Nephron (organoid): ENCODE measurements around the gene KRTAP4-3.
A peak's percentile ranks its signal among the peaks of the same experiment; 100 is the strongest.
"Not testable (repeated sequence)": the region's sequence is repeated elsewhere in the genome, so short reads cannot be mapped to it uniquely, and the experiment has no call there.

ENCODE experiments used
- H3K27ac Mint-ChIP-seq, 3 experiments: 2 replicates each; pipeline ENCODE4 v1.8.0; 2020; ENCODE audit warnings: mixed read lengths in 3 of 3, mild to moderate bottlenecking in 2 of 3, moderate library complexity in 1 of 3
- H3K27me3 Mint-ChIP-seq: 2 replicates; pipeline ENCODE4 v1.8.0; 2021; ENCODE audit warnings: low read depth, mild to moderate bottlenecking, moderate library complexity, mixed read lengths
- H3K36me3 Mint-ChIP-seq: 2 replicates; pipeline ENCODE4 v1.8.0; 2020; ENCODE audit warnings: low read depth, mixed read lengths
- H3K4me1 Mint-ChIP-seq: 2 replicates; pipeline ENCODE4 v1.8.0; 2020; ENCODE audit warnings: mixed read lengths
- H3K4me3 Mint-ChIP-seq, 3 experiments: 2 replicates each; pipeline ENCODE4 v1.8.0; 2020; ENCODE audit warnings: mild to moderate bottlenecking in 3 of 3, mixed read lengths in 3 of 3, moderate library complexity in 2 of 3
- H3K9me3 Mint-ChIP-seq: 2 replicates; pipeline ENCODE4 v1.8.0; 2020; ENCODE audit warnings: mixed read lengths
- TF ChIP-seq, protein P1 (sequence below), 3 experiments: fragments of 200-600 bp; sonication (generic); IDR thresholded peaks; one replicate each; pipeline ENCODE4 v1.5.0; 2021; ENCODE audit warnings: antibody characterized with exemption in 3 of 3; ENCODE audit not compliant: unreplicated experiment in 3 of 3

The KRTAP4-3 gene

DNA sequence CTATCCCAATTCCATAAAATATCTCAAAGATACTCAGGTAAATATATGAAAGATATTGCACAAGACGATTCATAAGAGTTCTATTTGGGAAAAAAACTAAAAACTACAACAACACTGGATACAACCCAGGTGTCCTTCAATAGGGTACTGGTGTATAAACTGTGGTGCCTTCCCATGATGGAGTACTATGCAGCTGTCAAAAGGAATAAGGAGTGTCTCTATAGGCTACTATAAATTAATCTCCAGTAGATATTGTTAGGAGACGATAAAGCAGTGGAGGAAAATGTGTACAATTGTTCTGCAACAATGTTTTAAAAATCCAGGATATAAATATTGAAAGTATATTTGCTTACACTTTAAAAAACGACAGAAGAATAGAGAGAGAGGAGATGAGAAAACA, 41.6 kb downstream of the KRTAP4-3 start:
- Mint-ChIP-seq H3K4me1 (no peaks in the 10 kb centered on the region), H3K36me3 (no peaks in the 10 kb centered on the region), H3K4me3 (no peak overlapping the region), H3K9me3 (peaks cover 3% of the 10 kb centered on the region), H3K27me3 (peaks cover 11% of the 10 kb centered on the region), H3K27ac (no peak overlapping the region)
- TF ChIP-seq, protein P1, sequence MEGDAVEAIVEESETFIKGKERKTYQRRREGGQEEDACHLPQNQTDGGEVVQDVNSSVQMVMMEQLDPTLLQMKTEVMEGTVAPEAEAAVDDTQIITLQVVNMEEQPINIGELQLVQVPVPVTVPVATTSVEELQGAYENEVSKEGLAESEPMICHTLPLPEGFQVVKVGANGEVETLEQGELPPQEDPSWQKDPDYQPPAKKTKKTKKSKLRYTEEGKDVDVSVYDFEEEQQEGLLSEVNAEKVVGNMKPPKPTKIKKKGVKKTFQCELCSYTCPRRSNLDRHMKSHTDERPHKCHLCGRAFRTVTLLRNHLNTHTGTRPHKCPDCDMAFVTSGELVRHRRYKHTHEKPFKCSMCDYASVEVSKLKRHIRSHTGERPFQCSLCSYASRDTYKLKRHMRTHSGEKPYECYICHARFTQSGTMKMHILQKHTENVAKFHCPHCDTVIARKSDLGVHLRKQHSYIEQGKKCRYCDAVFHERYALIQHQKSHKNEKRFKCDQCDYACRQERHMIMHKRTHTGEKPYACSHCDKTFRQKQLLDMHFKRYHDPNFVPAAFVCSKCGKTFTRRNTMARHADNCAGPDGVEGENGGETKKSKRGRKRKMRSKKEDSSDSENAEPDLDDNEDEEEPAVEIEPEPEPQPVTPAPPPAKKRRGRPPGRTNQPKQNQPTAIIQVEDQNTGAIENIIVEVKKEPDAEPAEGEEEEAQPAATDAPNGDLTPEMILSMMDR (IDR thresholded peaks at IDR 0.05; ENCODE audit: unreplicated experiment in 3 of 3): no peak

DNA sequence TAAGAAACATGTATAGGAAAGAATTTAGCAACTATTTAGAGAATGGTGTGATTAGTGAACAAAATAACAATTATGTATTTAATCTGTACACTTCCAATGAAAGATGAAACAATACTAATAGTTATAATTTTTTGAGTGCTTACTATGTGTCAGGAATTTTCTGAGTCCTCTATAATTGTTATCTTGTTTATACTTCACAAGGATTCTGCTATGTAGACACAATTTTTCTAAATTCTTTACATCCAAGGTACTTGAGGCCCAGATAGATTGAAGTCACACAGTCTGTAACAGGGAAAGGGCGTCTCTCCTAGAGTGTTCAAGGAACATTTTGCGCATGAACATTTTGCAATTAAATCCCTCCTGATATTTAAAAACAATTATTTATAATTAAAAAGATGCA, 43.0 kb downstream of the KRTAP4-3 start:
- Mint-ChIP-seq H3K27ac (no peak overlapping the region), H3K36me3 (no peaks in the 10 kb centered on the region), H3K4me1 (peaks cover 2% of the 10 kb centered on the region)

DNA sequence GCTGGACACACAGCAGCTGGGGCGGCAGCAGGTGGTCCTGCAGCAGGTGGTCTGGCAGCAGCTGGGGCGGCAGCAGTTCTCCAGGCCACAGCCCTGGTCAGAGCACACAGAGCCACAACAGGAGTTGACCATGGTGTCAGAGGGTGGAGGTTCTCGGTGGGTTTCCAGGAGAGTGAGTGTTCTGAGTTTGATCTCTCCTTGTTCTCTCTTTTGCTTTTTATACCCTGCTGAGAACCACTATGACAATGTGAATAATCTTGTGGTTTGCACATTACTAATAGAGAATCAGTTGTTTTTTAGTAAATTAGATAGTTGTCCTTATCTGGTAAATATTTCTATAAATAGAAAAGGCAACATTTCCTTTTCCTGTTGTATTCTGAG, 44.0 kb downstream of the KRTAP4-3 start, which contains the start of gene KRTAP4-12:
Gene KRTAP4-12, minus strand, starts transcription at position 192 of the 381 bp plus-strand sequence. Its CDS starts 60 bp downstream, at position 132.
- H3K4me3 Mint-ChIP-seq, H3K9me3 Mint-ChIP-seq, H3K36me3 Mint-ChIP-seq, H3K27ac Mint-ChIP-seq, H3K27me3 Mint-ChIP-seq, H3K4me1 Mint-ChIP-seq: not testable (repeated sequence)

More for the DNA sequence above, 43.0 kb downstream of the KRTAP4-3 start:
- Mint-ChIP-seq H3K27me3 (peaks cover 9% of the 10 kb centered on the region), H3K9me3 (peaks cover 3% of the 10 kb centered on the region), H3K4me3 (no peak overlapping the region)
- TF ChIP-seq, protein P1 (IDR thresholded peaks at IDR 0.05; ENCODE audit: unreplicated experiment in 3 of 3): no peak

DNA sequence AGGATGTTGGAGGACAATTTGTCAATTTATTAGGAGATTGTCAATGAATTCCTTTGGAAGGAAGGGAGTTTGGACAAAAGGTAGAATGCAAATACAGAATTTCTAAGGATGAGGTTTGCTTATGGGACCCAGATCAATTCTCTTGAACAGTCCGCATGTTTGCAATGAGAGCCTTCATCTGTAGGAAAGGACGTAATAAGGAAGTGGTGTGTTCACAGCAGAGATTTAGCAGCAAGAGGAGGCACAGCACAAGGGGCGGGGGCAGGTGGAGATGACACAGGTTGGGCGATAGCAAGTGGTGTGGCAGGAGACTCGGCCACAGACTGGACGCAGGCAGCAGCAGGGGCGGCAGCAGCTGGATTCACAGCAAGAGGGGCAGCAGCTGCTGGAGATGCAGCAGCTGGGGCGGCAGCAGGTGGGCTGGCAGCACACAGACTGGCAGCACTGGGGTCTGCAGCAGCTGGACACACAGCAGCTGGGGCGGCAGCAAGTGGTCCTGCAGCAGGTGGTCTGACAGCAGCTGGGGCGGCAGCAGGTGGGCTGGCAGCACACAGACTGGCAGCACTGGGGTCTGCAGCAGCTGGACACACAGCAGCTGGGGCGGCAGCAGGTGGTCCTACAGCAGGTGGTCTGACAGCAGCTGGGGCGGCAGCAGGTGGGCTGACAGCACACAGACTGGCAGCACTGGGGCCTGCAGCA, 44.6 kb downstream of the KRTAP4-3 start:
- not testable (repeated sequence) for H3K36me3 Mint-ChIP-seq, H3K9me3 Mint-ChIP-seq

DNA sequence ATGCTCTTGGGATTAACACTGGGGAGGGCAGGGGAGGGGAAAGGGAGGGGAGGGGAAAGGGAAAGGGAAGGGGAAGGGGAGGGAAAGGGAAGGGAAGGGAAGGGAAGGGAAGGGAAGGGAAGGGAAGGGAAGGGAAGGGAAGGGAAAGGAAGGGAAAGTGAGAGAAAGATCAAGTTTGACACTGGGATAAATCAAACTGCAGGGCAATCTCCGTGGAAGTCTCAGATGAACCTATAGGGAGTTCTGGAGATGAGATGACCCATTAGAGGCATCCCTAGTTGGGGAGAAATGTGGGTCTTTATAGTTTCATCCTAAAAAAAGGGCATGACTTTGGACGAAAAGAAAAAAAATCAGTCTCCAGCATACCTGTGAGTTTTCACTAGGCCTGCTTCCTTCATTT, 46.3 kb downstream of the KRTAP4-3 start:
- peaks cover 6% of the 10 kb centered on the region for H3K9me3 Mint-ChIP-seq
- H3K27ac Mint-ChIP-seq: no peak overlapping the region
- no peak overlapping the region for H3K4me3 Mint-ChIP-seq
- no peaks in the 10 kb centered on the region for H3K36me3 Mint-ChIP-seq
- peaks cover 11% of the 10 kb centered on the region for H3K27me3 Mint-ChIP-seq
- H3K4me1 Mint-ChIP-seq: peaks cover 16% of the 10 kb centered on the region
- TF ChIP-seq, protein P1 (IDR thresholded peaks at IDR 0.05; ENCODE audit: unreplicated experiment in 3 of 3): no peak

More for the DNA sequence above, 44.6 kb downstream of the KRTAP4-3 start:
- not testable (repeated sequence) for H3K27me3 Mint-ChIP-seq, H3K4me1 Mint-ChIP-seq, H3K4me3 Mint-ChIP-seq, H3K27ac Mint-ChIP-seq

DNA sequence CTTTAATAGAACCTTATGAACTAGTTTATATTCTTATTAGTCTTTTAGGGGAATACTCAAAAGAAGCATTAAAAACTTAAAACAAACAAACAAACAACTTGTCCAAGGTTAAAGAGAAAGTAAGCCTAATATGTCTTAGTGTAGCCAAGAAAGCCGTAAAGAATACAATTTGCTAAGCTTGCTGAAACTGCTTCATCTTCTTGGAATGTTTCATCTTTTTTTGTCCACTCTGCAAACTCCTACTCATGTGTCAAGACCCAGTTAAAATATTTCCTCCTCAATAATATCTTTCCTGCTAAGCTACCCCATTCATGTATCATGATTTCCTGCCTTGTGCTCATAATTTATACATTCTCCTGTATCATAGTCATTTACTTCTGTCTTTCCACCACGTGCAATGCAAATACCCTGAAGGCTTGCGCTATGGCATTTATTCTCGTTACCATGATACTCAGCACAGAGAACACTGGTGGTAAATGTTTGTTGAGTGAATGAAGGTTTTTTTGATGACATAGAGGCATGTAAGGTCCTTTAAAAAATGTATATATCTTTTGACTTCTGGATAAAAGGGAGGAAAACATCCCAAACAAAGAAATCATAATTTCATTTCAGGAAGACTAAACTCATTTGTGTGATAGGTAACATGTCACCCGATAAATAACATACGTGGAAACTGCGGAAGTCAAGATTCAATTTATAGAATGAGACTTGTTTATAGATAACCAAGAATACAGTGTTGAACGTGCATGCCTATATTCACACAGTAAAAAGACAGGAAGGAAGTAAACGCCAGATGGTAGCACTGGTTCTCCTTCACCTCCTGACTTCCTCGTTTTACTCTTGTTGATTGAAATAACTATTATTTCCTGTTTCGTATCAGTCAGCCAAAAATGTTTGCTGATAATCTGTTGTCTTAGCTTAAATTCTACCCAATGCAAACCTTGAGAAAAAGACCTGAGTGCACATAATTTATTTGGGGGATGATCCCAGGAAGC, 48.0 kb downstream of the KRTAP4-3 start:
- H3K27ac Mint-ChIP-seq: peak overlapping the region; percentile 28 to 73 (median 31)
- peaks cover 16% of the 10 kb centered on the region for H3K4me1 Mint-ChIP-seq
- H3K36me3 Mint-ChIP-seq, H3K9me3 Mint-ChIP-seq: not testable (repeated sequence)
- peak overlapping the region in 1 of 3 experiments; percentile 39 for H3K4me3 Mint-ChIP-seq
- peaks cover 11% of the 10 kb centered on the region for H3K27me3 Mint-ChIP-seq

DNA sequence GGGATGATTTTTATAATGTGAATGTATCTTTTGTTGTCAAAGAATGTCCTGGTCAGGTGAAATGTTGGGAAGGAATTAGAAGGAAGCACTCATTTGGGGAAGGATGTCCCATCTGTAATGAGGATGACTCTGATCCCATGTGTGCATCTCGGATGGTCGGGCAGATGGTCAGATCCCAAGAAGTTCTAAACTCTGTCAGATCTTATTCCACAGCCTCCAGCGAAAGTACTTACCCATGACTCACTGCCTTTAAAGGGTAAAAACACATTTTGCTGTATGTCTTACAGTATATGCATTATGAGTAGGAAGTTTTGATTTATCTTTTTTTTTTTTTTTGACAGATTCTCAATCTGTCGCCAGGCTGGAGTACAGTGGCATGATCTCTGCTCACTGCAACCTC, 49.3 kb downstream of the KRTAP4-3 start:
- Mint-ChIP-seq H3K9me3 (peaks cover 7% of the 10 kb centered on the region), H3K36me3 (no peaks in the 10 kb centered on the region), H3K27ac (no peak overlapping the region), H3K4me1 (peaks cover 16% of the 10 kb centered on the region), H3K27me3 (peaks cover 7% of the 10 kb centered on the region), H3K4me3 (no peak overlapping the region)
- TF ChIP-seq, protein P1 (IDR thresholded peaks at IDR 0.05; ENCODE audit: unreplicated experiment in 3 of 3): no peak

DNA sequence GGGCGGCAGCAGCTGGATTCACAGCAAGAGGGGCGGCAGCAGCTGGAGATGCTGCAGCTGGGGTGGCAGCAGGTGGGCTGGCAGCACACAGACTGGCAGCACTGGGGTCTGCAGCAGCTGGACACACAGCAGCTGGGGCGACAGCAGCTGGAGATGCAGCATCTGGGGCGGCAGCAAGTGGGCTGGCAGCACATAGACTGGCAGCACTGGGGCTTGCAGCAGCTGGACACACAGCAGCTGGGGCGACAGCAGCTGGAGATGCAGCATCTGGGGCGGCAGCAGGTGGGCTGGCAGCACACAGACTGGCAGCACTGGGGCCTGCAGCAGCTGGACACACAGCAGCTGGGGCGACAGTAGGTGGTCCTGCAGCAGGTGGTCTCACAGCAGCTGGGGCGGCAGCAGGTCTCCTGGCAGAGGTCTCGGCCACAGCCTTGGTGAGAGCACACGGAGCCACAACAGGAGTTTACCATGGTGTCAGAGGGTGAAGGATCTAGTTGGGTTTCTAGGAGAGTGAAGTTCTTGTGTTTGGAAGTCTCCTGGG, 50.1 kb downstream of the KRTAP4-3 start, which contains the start of gene KRTAP4-11:
Gene KRTAP4-11, minus strand, starts transcription at position 528 of the 541 bp plus-strand sequence. Its CDS starts 58 bp downstream, at position 470.
- H3K4me1 Mint-ChIP-seq: peaks cover 16% of the 10 kb centered on the region
- peak within 1 kb of the TSS in 1 of 3 experiments; percentile 12 for H3K27ac Mint-ChIP-seq
- peaks cover 10% of the 10 kb centered on the region for H3K9me3 Mint-ChIP-seq
- H3K27me3 Mint-ChIP-seq, H3K36me3 Mint-ChIP-seq, H3K4me3 Mint-ChIP-seq: not testable (repeated sequence)
